A673 (cell line): Measurements from ENCODE around the gene TMPRSS6. TPM values are rescaled to one million over a fixed set of nuclear protein-coding genes. Genes with fewer than 3 reads are reported as not detected.

Source experiments
- BruUV-seq: library from RNA; stranded (reverse); fragments of 400-500 nt; replicated peaks from 2 replicates; lab custom pipeline; 2021; lab: Mats Ljungman, UMichigan
- CTCF ChIA-PET: fragments of 300-600 bp; sonication (Branson Sonifier 250); formaldehyde crosslinking; loops from one replicate; lab custom pipeline; 2022; ENCODE audit warnings: antibody characterized with exemption; lab: Charles Lee
- POLR2A ChIA-PET: fragments of 300-600 bp; sonication (Branson Sonifier 250); formaldehyde crosslinking; loops from one replicate; lab custom pipeline; 2022; ENCODE audit warnings: antibody characterized with exemption; ENCODE audit not compliant: low non-redundant PET; lab: Charles Lee
- DNase-seq: peaks from one replicate; pipeline ENCODE4 v3.0.0-alpha.2; 2015; ENCODE audit warnings: low spot score
- H3K27ac ChIP-seq: fragments of 200-600 bp; sonication (generic); 2 replicates; pipeline ENCODE4 v1.5.1; 2016; ENCODE audit warnings: mixed run types, low read depth, mild to moderate bottlenecking, mixed read lengths, antibody characterized with exemption, low read length; ENCODE audit not compliant: poor library complexity, severe bottlenecking
- H3K27me3 ChIP-seq: fragments of 200-600 bp; sonication (generic); replicated peaks from 2 replicates; pipeline ENCODE4 v1.6.1; 2017; ENCODE audit warnings: mixed run types, low read depth, mild to moderate bottlenecking, mixed read lengths, antibody characterized with exemption, low read length; ENCODE audit not compliant: insufficient read depth, poor library complexity
- H3K36me3 ChIP-seq: fragments of 200-600 bp; sonication (generic); 2 replicates; pipeline ENCODE4 v1.6.1; 2016; ENCODE audit warnings: mixed run types, mild to moderate bottlenecking, mixed read lengths, antibody characterized with exemption, low read length; ENCODE audit not compliant: insufficient read depth, poor library complexity, severe bottlenecking
- H3K4me1 ChIP-seq: fragments of 200-600 bp; sonication (generic); 2 replicates; pipeline ENCODE4 v1.6.1; 2017; ENCODE audit warnings: mixed run types, mild to moderate bottlenecking, mixed read lengths, antibody characterized with exemption, low read length; ENCODE audit not compliant: insufficient read depth, poor library complexity, severe bottlenecking
- H3K4me3 ChIP-seq: fragments of 200-600 bp; sonication (generic); 2 replicates; pipeline ENCODE4 v1.5.1; 2016; ENCODE audit warnings: low read depth, mixed run types, mild to moderate bottlenecking, mixed read lengths, low read length; ENCODE audit not compliant: poor library complexity, severe bottlenecking
- H3K9me3 ChIP-seq: fragments of 200-600 bp; sonication (generic); 2 replicates; pipeline ENCODE4 v1.6.1; 2016; ENCODE audit warnings: mixed run types, low read depth, mild to moderate bottlenecking, mixed read lengths, antibody characterized with exemption, low read length; ENCODE audit not compliant: poor library complexity, severe bottlenecking
- EZH2 ChIP-seq: fragments of 200-600 bp; sonication (generic); IDR thresholded peaks from 2 replicates; pipeline ENCODE4 v1.6.1; 2017; ENCODE audit warnings: borderline replicate concordance, low read depth, mild to moderate bottlenecking, mixed read lengths, antibody characterized with exemption, low read length; ENCODE audit not compliant: poor library complexity, severe bottlenecking
- intact Hi-C: fragments of 100-400 bp; cut with micrococcal nuclease; formaldehyde crosslinking; loops from one replicate; pipeline ENCODE4 v1.10.0; 2022; ENCODE audit not compliant: unreplicated experiment
- total RNA-seq: library from RNA; stranded (reverse); gene quantifications from 2 replicates; pipeline ENCODE4 v1.2.3, GENCODE V29; 2021
- TF ChIP-seq, protein P1 (sequence below): fragments of 300-800, 200-600 bp; sonication (generic); conservative IDR thresholded peaks from 2 replicates; pipeline ENCODE4 v1.5.1; 2017; ENCODE audit warnings: low read depth, mild to moderate bottlenecking, antibody characterized with exemption, low read length, moderate library complexity, mixed read lengths

TMPRSS6 gene
- total RNA-seq, 1 experiment from 2014 or later, result not detected

- intact Hi-C loops, result no loop called here
- no TSS peak for BruUV-seq
- H3K27me3 ChIP-seq, result no peaks in the 10 kb centered on the region
- peaks cover 3% of the 10 kb centered on the region for H3K4me1 ChIP-seq
- H3K27ac ChIP-seq, result no peak overlapping the region
- TF ChIP-seq EZH2, result no peak
- TF ChIP-seq, protein P1, sequence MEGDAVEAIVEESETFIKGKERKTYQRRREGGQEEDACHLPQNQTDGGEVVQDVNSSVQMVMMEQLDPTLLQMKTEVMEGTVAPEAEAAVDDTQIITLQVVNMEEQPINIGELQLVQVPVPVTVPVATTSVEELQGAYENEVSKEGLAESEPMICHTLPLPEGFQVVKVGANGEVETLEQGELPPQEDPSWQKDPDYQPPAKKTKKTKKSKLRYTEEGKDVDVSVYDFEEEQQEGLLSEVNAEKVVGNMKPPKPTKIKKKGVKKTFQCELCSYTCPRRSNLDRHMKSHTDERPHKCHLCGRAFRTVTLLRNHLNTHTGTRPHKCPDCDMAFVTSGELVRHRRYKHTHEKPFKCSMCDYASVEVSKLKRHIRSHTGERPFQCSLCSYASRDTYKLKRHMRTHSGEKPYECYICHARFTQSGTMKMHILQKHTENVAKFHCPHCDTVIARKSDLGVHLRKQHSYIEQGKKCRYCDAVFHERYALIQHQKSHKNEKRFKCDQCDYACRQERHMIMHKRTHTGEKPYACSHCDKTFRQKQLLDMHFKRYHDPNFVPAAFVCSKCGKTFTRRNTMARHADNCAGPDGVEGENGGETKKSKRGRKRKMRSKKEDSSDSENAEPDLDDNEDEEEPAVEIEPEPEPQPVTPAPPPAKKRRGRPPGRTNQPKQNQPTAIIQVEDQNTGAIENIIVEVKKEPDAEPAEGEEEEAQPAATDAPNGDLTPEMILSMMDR, result no peak
- ChIA-PET CTCF (no interaction called here), POLR2A (no interaction called here)
- no peaks in the 10 kb centered on the region for H3K9me3 ChIP-seq
- H3K4me3 ChIP-seq, result no peak overlapping the region
- no peak for DNase-seq
- no peaks in the 10 kb centered on the region for H3K36me3 ChIP-seq
Observed at GRCh38 chr22:37153901-37154300, 44.4 kb upstream of the TMPRSS6 start.

GRCh38 chr22:37151401-37151800, 41.9 kb upstream of the TMPRSS6 start:
- no peak for TF ChIP-seq EZH2
- TF ChIP-seq, protein P1, result no peak
- H3K27me3 ChIP-seq, result no peaks in the 10 kb centered on the region
- no peak for DNase-seq
- ChIA-PET CTCF (no interaction called here), POLR2A (no interaction called here)
- no peaks in the 10 kb centered on the region for H3K9me3 ChIP-seq
- no TSS peak for BruUV-seq
- intact Hi-C loops, result no loop called here
- no peaks in the 10 kb centered on the region for H3K36me3 ChIP-seq
- H3K4me1 ChIP-seq, result peaks cover 3% of the 10 kb centered on the region
- no peak overlapping the region for H3K27ac ChIP-seq
- H3K4me3 ChIP-seq, result no peak overlapping the region

GRCh38 chr22:37150701-37151100, 41.2 kb upstream of the TMPRSS6 start:
- CTCF ChIA-PET, result no interaction called here
- DNase-seq, result no peak
- POLR2A ChIA-PET, result no interaction called here
- no peaks in the 10 kb centered on the region for H3K9me3 ChIP-seq
- TF ChIP-seq EZH2, result no peak
- TF ChIP-seq, protein P1, result no peak
- no peak overlapping the region for H3K27ac ChIP-seq
- H3K4me1 ChIP-seq, result peaks cover 3% of the 10 kb centered on the region
- no TSS peak for BruUV-seq
- intact Hi-C loops, result no loop called here
- no peaks in the 10 kb centered on the region for H3K27me3 ChIP-seq
- H3K4me3 ChIP-seq, result no peak overlapping the region
- H3K36me3 ChIP-seq, result no peaks in the 10 kb centered on the region
